ENCODE data around the gene SLC39A8. TPM values are rescaled to one million over a fixed set of nuclear protein-coding genes. Genes with fewer than 3 reads are reported as not detected.

SLC39A8 gene
- total and polyA plus RNA-seq, 7 donors, result 3.2 to 44.5 (median 7.7) TPM

DNA sequence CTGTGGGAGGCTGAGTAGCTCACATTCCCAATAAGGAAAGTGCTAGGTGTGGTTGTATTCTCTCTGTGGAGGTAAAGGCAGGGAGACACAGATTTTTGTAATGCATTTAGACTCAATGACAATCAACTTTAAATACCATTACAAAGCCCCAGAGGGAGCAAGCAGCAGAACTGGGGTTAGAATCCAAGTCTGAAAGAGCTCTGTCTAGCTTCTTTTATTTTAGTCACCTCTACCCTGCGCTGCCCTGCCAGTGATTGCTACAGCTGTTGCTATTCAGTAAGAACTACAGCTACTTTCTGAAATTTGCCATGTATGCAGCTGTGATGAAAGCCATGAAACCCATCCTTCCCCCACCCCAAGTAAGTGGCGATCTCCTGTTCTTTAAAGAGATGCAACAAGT lies 22.5 kb downstream of the SLC39A8 start:
- Histone ChIP-seq H3K27ac (no peak overlapping the region), H3K9me3 (no peaks in the 10 kb centered on the region), H3K4me1 (no peaks in the 10 kb centered on the region), H3K27me3 (no peaks in the 10 kb centered on the region), H3K36me3 (no peaks in the 10 kb centered on the region), H3K4me3 (no peak overlapping the region)
- TF ChIP-seq POLR2A (IDR thresholded peaks at IDR 0.05) (no peak), EP300 (IDR thresholded peaks at IDR 0.05) (no peak), CTCF (IDR thresholded peaks at IDR 0.05) (no peak), POLR2AphosphoS5 (IDR thresholded peaks at IDR 0.05) (no peak)
- DNase-seq, result no peak
- intact Hi-C loops (cut with DNase I), result no loop called here
- WGBS, 2 donors, result 95 to 96% methylated on average over 2 of the region's 2 CpGs

GRCh38 chr4:102321260-102321995 lies 23.9 kb downstream of the SLC39A8 start:
- Histone ChIP-seq H3K36me3 (no peaks in the 10 kb centered on the region), H3K4me1 (no peaks in the 10 kb centered on the region), H3K27me3 (no peaks in the 10 kb centered on the region), H3K4me3 (no peak overlapping the region), H3K9me3 (no peaks in the 10 kb centered on the region), H3K27ac (no peak overlapping the region)
- intact Hi-C loops (cut with DNase I), result no loop called here
- no peak for TF ChIP-seq EP300 (IDR thresholded peaks at IDR 0.05)
- TF ChIP-seq POLR2A (IDR thresholded peaks at IDR 0.05), result no peak
- TF ChIP-seq CTCF (IDR thresholded peaks at IDR 0.05), result no peak
- no peak for TF ChIP-seq POLR2AphosphoS5 (IDR thresholded peaks at IDR 0.05)
- WGBS, 2 donors, result 86 to 92% methylated on average over 11 of the region's 11 CpGs
- no peak for DNase-seq

DNA sequence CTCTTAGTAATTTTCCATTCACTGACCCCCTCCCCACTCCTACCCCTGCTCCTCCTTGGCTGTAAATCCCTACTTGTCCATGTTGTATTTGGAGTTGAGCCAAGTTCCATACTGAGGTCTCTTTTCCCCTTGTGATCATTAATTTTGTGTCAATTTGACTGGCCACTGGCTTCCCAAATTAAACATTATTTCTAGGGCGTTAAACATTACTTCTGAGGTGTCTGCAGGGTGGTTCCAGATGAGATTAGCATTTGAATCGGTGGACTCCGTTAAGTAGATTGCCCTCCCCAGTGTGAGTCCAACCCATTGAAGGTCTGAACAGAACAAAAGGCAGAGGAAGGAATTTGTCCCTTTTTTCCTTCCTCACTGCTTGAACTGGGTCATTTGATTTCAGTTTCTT lies 25.7 kb downstream of the SLC39A8 start:
- Histone ChIP-seq H3K27me3 (no peaks in the 10 kb centered on the region), H3K9me3 (no peaks in the 10 kb centered on the region), H3K4me3 (no peak overlapping the region), H3K36me3 (no peaks in the 10 kb centered on the region), H3K27ac (no peak overlapping the region), H3K4me1 (no peaks in the 10 kb centered on the region)
- intact Hi-C loops (cut with DNase I), result no loop called here
- no peak for DNase-seq
- WGBS, 2 donors, result 27 to 67% methylated on average over 3 of the region's 3 CpGs
- TF ChIP-seq EP300 (IDR thresholded peaks at IDR 0.05) (no peak), CTCF (IDR thresholded peaks at IDR 0.05) (no peak), POLR2A (IDR thresholded peaks at IDR 0.05) (no peak), POLR2AphosphoS5 (IDR thresholded peaks at IDR 0.05) (no peak)

- Histone ChIP-seq H3K4me3 (no peak overlapping the region), H3K9me3 (no peaks in the 10 kb centered on the region), H3K27me3 (no peaks in the 10 kb centered on the region), H3K4me1 (no peaks in the 10 kb centered on the region), H3K27ac (no peak overlapping the region), H3K36me3 (no peaks in the 10 kb centered on the region)
- intact Hi-C loops (cut with DNase I), result no loop called here
- DNase-seq, result no peak
- whole genome bisulfite sequencing, 2 donors, result 22 to 73% methylated on average over 5 of the region's 5 CpGs
- TF ChIP-seq POLR2AphosphoS5 (IDR thresholded peaks at IDR 0.05), result no peak
- no peak for TF ChIP-seq EP300 (IDR thresholded peaks at IDR 0.05)
- TF ChIP-seq POLR2A (IDR thresholded peaks at IDR 0.05), result no peak
Observed at GRCh38 chr4:102318526-102318925, 26.8 kb downstream of the SLC39A8 start.

DNA sequence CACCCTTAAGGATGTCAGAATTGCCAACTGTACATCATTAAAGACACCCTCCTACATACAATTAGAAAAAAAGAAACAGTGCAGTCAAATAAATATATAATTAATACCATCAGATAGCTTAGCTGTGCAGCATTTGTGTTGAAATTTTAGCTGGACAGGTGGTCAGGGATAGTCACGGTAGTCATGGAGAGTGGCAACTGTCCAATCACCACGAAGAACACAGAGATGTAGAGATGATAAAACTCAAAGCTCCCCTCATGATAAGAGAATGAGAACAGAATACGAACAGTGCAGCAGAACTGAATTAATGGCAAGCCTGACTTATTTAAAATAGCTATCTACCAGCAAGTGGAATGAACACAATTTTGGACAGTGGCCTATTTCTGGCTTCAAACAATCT lies 27.2 kb downstream of the SLC39A8 start:
- Histone ChIP-seq H3K4me1 (no peaks in the 10 kb centered on the region), H3K9me3 (no peaks in the 10 kb centered on the region), H3K36me3 (no peaks in the 10 kb centered on the region), H3K27me3 (no peaks in the 10 kb centered on the region), H3K27ac (no peak overlapping the region), H3K4me3 (no peak overlapping the region)
- 33 to 76% methylated on average over 3 of the region's 3 CpGs for WGBS, 2 donors
- no peak for TF ChIP-seq CTCF (IDR thresholded peaks at IDR 0.05)
- TF ChIP-seq POLR2A (IDR thresholded peaks at IDR 0.05), result no peak
- TF ChIP-seq POLR2AphosphoS5 (IDR thresholded peaks at IDR 0.05), result no peak
- no peak for TF ChIP-seq EP300 (IDR thresholded peaks at IDR 0.05)
- intact Hi-C loops (cut with DNase I), result no loop called here
- no peak for DNase-seq
